Activated T-cell treated with anti-CD3 and anti-CD28 coated beads, Interleukin-2, amount 50 U/mL, for 4 hours (primary cell): ENCODE results near the gene IPO13. TPM values are rescaled to one million over a fixed set of nuclear protein-coding genes. Genes with fewer than 3 reads are reported as not detected.

Experiments used
- ATAC-seq, 2 donors: fragments of 200-7000 bp; cut with Tn5 transposase; one replicate each; pipeline ENCODE4 v1.10.0; 2021
- DNase-seq: peaks from one replicate; pipeline ENCODE4 v3.0.0-alpha.2; 2020
- H3K27me3 Mint-ChIP-seq: one replicate; pipeline ENCODE4 v1.8.0; 2021; ENCODE audit warnings: low read depth, mixed read lengths
- H3K36me3 Mint-ChIP-seq: one replicate; pipeline ENCODE4 v1.8.0; 2022; ENCODE audit warnings: mixed read lengths; ENCODE audit not compliant: insufficient read depth
- H3K4me1 Mint-ChIP-seq: one replicate; pipeline ENCODE4 v1.8.0; 2021; ENCODE audit warnings: low read depth, mixed read lengths
- H3K4me3 Mint-ChIP-seq: one replicate; pipeline ENCODE4 v1.8.0; 2021; ENCODE audit warnings: mild to moderate bottlenecking, moderate library complexity, mixed read lengths
- H3K9me3 Mint-ChIP-seq: one replicate; pipeline ENCODE4 v1.8.0; 2021; ENCODE audit warnings: mixed read lengths
- total RNA-seq, 3 donors: library from RNA; stranded (reverse); gene quantifications; one replicate each; pipeline ENCODE4 v1.2.1, GENCODE V29; 2021

IPO13 gene
- total RNA-seq, 3 donors from 2014 or later = 27.5 to 31.9 (median 28.2) TPM

DNA sequence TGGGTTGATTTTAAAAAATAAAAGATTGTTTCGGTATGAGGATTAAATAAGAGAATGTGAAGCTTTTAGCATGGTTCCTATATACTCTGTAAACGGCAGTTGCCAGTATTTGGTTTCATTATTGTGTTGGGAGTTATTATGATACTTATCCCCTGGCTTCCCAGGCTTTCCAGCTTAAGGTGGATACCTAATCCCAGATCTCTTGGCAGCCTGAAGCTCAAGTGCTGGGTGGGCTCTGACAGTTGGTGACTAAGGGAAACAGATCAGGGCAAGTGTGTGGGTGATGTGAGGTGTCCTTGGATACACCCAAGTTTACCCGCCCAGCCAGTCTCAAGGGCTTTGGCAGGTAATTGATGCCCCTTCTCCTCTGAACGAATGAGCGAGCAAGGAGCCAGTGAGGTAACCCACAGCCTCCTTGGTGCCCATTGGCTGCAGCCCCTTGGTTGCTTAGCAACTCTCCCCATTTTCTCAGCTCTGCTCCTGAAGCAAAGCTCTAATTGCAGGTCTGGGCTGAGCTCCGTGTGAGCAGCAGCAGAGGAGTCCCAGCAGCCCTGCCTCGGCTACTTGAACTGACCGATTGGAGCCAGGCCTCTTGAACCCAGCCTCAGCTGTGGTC is 6.1 kb downstream of the IPO13 start:
- ATAC-seq = no peak
- DNase-seq = no peak
- Mint-ChIP-seq H3K4me3 (no peak overlapping the region), H3K36me3 (peaks cover 13% of the 10 kb centered on the region), H3K9me3 (no peaks in the 10 kb centered on the region), H3K27me3 (no peaks in the 10 kb centered on the region), H3K4me1 (peaks cover 24% of the 10 kb centered on the region)

DNA sequence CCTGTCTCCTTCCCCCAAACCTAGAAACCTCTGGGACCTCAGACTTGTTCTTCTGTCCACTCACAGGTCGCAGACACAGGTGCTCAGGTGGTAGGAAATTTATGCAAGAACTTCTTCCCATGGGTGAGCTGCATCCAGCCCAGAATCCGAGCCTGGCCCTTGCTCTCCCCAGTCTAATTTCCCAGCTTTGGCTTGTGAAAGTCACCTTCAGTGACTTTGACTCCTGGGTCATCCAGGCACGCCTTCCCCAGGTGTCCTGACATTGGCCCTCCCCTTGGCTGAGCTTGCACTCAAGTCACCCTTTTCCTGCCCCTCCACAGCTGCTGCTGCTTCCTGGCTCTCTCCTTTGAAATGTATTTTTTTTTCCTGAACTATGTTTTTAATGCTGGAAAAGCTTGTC is 6.6 kb downstream of the IPO13 start:
- Mint-ChIP-seq H3K4me1 (peaks cover 19% of the 10 kb centered on the region), H3K27me3 (no peaks in the 10 kb centered on the region), H3K4me3 (no peak overlapping the region), H3K9me3 (no peaks in the 10 kb centered on the region), H3K36me3 (peaks cover 18% of the 10 kb centered on the region)
- ATAC-seq (no peak), DNase-seq (no peak)

DNA sequence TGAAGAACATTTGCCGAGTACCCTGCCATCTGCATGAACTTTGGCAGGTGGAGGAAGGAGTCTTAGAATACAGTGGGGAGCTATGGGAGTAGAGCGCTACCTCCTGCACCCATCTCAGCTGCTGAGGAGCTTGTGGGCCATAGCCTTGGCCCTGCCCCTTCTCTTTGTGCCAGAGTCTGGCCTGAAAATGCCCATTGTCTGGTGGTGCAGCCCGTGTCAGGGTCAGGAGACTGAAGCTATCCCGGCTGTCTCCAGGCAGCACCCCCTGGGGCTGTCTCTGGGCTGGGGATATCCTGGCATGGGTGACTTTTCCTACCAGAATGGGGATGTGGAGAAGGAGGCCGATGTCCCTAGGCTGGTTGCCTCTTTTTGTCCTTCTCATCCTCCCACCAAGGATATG is 7.3 kb downstream of the IPO13 start:
- Mint-ChIP-seq H3K4me1 (peaks cover 12% of the 10 kb centered on the region), H3K27me3 (no peaks in the 10 kb centered on the region), H3K9me3 (no peaks in the 10 kb centered on the region), H3K36me3 (peaks cover 22% of the 10 kb centered on the region), H3K4me3 (no peak overlapping the region)
- ATAC-seq (no peak), DNase-seq (no peak)

DNA sequence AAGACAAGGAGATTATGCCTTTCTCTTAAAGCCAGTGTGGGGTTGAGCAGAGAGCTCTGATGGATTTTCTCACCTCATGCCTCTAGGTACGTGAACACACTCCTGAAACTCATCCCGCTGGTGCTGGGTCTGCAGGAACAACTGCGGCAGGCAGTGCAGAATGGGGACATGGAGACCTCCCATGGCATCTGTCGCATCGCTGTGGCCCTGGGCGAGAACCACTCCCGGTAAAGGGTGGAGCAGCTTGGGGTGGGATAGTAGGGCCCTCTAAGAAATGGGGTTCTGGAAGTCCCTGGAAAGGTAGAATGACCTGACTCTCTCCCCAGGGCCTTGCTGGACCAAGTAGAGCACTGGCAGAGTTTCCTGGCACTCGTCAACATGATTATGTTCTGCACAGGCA is 9.5 kb downstream of the IPO13 start:
- H3K36me3 Mint-ChIP-seq = peaks cover 20% of the 10 kb centered on the region
- H3K27me3 Mint-ChIP-seq = no peaks in the 10 kb centered on the region
- ATAC-seq (no peak), DNase-seq (no peak)
- no peak overlapping the region for H3K4me3 Mint-ChIP-seq
- no peaks in the 10 kb centered on the region for H3K9me3 Mint-ChIP-seq
- no peaks in the 10 kb centered on the region for H3K4me1 Mint-ChIP-seq

DNA sequence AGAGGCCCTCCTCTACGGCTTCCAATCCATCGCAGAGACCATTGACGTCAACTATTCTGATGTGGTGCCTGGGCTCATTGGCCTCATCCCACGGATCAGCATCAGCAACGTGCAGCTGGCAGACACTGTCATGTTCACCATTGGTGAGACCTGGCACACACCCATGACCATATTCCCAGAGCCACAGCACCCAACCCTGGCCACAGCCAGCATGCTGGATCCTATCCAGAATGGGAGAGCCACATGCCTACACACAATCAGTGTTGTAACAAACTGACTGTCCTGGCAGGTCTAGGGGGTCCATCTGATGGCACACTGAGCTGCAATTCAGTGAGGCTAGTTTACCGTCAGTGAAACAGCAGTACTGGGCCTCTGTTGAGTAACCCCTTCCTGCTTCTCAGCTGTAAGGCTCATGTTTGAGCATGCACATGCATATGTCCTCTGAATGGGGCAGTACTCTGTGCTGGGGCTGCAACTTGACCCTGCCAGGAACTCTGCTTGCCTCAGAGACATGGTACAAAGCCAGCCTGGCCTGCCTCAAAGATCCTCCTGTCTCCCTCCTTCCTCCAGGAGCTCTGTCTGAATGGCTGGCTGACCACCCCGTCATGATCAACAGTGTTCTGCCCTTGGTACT is 10.8 kb downstream of the IPO13 start:
- no peak for ATAC-seq
- no peak overlapping the region for H3K4me3 Mint-ChIP-seq
- no peak for DNase-seq
- no peaks in the 10 kb centered on the region for H3K27me3 Mint-ChIP-seq
- H3K9me3 Mint-ChIP-seq = no peaks in the 10 kb centered on the region
- H3K36me3 Mint-ChIP-seq = peaks cover 27% of the 10 kb centered on the region
- H3K4me1 Mint-ChIP-seq = no peaks in the 10 kb centered on the region

DNA sequence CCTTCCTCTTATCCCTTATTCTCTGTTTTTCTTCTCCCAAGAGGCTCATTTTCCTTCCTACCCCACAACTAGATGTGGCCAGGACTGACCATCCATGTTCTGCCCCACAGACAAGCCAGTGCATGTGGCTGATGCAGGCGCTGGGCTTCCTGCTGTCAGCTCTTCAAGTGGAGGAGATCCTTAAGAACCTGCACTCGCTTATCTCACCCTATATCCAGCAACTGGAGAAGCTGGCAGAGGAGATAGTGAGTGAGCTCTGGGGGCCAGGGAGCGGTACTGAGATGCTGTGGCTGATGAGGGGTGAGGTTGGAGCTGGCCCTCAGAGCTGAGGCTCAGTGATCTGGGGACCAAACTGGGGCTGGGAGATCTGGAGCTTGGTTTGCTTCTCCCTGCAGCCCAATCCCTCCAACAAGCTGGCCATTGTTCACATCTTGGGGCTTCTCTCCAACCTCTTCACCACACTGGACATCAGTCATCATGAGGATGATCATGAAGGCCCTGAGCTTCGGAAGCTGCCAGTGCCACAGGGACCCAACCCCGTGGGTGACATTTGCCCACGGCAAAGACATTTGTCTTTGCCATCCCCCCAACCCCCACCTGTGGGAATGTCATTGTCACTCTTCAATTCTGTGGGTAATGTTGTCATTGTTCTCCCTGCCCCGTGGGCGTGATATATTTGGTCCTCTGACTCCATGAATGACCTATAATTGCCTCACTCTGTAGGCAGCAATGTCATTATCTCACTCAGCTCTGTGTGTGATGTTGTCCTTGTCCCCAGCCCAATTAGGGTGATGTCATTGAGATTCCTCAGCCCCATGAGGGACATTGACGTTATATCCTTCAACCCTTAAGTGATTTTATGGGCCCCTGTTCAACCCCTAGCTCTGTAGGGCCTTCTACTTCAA is 11.9 kb downstream of the IPO13 start:
- Mint-ChIP-seq H3K36me3 (peaks cover 32% of the 10 kb centered on the region), H3K4me3 (no peak overlapping the region), H3K4me1 (no peaks in the 10 kb centered on the region), H3K9me3 (no peaks in the 10 kb centered on the region), H3K27me3 (no peaks in the 10 kb centered on the region)
- DNase-seq = no peak
- no peak for ATAC-seq

DNA sequence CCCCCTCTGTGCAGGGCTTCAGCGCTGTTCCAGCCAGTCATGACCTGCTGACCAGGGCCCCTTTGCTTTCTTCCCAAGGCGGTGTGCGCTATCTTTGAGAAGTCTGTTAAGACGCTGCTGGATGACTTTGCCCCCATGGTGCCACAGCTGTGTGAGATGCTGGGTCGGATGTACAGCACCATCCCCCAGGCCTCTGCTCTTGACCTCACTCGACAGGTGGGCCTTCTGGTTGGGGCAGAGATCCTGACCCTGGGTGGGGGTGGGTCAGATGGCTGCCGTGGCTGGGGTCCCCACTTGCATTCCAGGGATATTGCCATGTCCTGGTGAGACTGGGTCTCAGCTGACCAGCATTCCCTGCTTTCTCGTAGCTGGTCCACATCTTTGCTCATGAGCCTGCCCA is 14.0 kb downstream of the IPO13 start:
- H3K36me3 Mint-ChIP-seq = peaks cover 32% of the 10 kb centered on the region

DNA sequence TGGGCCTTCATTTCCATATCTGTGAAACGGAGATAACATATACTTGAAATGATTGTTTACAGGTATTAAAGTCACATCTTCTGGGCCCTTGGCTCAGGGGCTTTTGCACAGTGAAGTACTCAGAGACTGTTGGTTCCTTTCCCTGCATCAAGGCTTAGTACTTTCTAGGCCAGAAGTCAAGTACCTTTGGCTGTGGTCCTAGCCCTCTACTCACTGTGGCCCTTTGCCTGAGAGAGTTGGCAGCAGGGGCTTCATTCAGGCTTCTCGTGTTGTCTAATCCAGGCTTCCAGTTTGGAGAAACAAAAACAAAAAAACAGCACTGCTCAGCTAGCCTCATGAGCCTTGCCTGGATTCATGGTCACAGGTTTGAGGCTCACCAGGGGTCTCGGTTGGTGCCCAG is 14.9 kb downstream of the IPO13 start:
- Mint-ChIP-seq H3K9me3 (no peaks in the 10 kb centered on the region), H3K36me3 (peaks cover 33% of the 10 kb centered on the region), H3K4me3 (no peak overlapping the region), H3K27me3 (no peaks in the 10 kb centered on the region), H3K4me1 (no peaks in the 10 kb centered on the region)
- ATAC-seq = no peak
- no peak for DNase-seq

More for the DNA sequence above, 14.0 kb downstream of the IPO13 start:
- no peak for DNase-seq
- Mint-ChIP-seq H3K9me3 (no peaks in the 10 kb centered on the region), H3K4me1 (no peaks in the 10 kb centered on the region), H3K4me3 (no peak overlapping the region), H3K27me3 (no peaks in the 10 kb centered on the region)
- no peak for ATAC-seq

DNA sequence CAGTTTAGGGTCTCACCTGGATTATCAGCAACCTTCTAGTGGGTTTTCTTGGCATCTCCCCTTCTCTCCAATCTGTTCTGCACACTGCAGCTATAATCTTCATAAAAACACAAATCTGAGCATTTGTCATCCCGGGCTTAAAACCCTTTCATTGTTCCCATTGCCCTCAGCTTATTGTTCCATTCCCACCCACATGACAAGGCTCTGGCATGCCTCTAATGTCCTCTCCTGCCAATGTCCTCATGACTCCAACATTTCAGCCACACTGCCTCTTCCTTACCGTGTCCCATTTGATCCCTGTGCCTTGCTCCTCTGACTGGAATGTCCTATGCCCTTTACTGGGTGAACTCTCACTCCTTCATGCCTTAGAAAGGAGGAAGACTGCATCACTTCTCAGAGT is 15.6 kb downstream of the IPO13 start:
- no peaks in the 10 kb centered on the region for H3K9me3 Mint-ChIP-seq
- DNase-seq (no peak), ATAC-seq (no peak)
- H3K36me3 Mint-ChIP-seq = peaks cover 30% of the 10 kb centered on the region
- H3K4me3 Mint-ChIP-seq = no peak overlapping the region
- no peaks in the 10 kb centered on the region for H3K27me3 Mint-ChIP-seq
- H3K4me1 Mint-ChIP-seq = no peaks in the 10 kb centered on the region

DNA sequence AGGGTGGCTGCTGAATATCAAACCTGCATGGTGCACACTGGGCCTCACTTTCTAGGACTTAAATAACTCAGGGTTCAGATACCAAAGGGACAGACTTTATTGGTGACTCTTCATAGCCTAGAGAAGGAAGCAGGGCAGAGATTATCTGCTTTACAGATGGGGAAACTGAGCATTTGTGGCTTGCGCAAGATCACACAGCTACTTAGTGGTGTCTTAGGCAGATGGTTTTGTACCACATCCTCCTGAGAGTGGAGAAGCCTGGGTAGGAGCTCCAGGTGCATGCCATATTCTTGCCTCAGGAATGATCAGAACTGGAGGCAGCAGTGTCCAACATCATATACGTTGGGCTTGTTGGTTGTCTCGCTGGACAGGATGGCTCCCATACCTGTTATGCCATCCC is 16.3 kb downstream of the IPO13 start:
- ATAC-seq (no peak), DNase-seq (no peak)
- Mint-ChIP-seq H3K4me3 (no peak overlapping the region), H3K27me3 (no peaks in the 10 kb centered on the region), H3K36me3 (peaks cover 28% of the 10 kb centered on the region), H3K9me3 (no peaks in the 10 kb centered on the region), H3K4me1 (no peaks in the 10 kb centered on the region)

DNA sequence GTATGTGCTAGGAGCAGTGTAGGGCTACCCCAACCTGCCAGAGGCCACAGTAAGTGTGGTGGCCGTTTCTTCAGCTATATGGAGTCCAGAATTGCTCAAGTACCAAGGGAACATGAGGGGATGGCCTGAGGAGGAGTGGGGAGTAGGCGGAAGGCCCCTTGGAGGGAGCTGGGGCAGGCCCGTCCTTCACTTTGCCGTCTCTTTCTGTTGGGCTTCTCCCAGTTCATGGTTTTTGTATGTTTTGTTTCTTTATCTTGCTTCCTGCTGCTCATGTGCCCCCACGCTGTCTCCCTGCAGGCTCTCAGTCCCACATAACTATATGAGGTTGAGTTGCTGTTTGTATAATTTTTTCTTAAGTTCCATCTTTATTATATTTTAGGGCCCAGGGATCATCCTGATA is 17.1 kb downstream of the IPO13 start:
- H3K4me1 Mint-ChIP-seq = no peaks in the 10 kb centered on the region
- DNase-seq = no peak
- H3K27me3 Mint-ChIP-seq = no peaks in the 10 kb centered on the region
- no peak overlapping the region for H3K4me3 Mint-ChIP-seq
- no peak for ATAC-seq
- no peaks in the 10 kb centered on the region for H3K9me3 Mint-ChIP-seq
- peaks cover 21% of the 10 kb centered on the region for H3K36me3 Mint-ChIP-seq

DNA sequence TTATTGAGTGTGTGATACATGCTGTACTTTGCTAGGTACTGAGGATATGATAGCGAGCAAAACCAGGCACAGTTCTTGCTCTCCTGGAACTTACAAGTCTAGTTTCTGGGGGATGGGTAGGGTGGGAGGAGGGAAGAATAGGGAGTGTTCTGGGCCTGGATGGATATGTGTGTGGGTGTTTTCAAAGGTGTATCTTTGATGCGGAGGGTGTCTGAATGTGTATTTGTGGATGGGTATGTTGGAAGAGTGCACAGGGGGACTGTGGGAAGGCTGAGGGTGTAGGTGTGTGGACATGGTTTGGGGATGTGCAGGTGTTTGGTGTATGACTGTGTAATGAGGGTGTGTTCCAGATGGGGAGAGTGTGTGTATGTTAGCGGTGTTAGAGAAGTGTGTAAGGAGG is 18.6 kb downstream of the IPO13 start:
- no peaks in the 10 kb centered on the region for H3K27me3 Mint-ChIP-seq
- no peak overlapping the region for H3K4me3 Mint-ChIP-seq
- DNase-seq = no peak
- no peak for ATAC-seq
- H3K36me3 Mint-ChIP-seq = peaks cover 19% of the 10 kb centered on the region
- peaks cover 11% of the 10 kb centered on the region for H3K4me1 Mint-ChIP-seq
- no peaks in the 10 kb centered on the region for H3K9me3 Mint-ChIP-seq

DNA sequence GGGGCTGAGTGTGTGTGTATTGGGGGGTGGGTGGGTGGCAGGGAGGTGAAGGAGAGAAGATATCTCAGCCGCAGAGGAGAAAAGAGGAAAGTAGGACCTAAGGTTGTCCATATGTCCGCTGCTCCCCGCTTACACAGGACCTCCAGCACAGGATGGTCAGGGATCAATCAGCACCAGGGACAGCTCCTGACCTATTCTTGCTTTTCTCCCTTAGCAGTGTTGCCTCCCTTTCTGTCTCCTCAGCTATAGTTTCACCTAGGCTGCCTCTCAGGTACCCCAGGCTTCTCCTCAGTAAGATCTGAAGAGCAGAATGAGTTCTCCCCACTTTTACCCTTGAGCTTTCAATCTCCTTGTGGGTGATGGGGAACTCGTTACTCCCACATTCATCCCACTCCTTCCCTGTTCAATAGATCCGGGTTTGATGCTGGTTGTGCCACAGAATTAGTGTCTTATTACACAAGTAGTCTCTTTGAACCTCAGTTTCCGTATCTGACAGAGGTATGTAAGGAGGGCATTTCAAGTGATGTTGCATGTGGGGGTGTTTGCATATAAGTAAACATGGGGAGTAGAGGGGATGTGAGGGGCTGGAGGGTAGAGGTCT is 21.7 kb downstream of the IPO13 start:
- DNase-seq (no peak), ATAC-seq (no peak)
- Mint-ChIP-seq H3K36me3 (peaks cover 17% of the 10 kb centered on the region), H3K27me3 (no peaks in the 10 kb centered on the region), H3K9me3 (no peaks in the 10 kb centered on the region), H3K4me1 (peaks cover 22% of the 10 kb centered on the region), H3K4me3 (no peak overlapping the region)

DNA sequence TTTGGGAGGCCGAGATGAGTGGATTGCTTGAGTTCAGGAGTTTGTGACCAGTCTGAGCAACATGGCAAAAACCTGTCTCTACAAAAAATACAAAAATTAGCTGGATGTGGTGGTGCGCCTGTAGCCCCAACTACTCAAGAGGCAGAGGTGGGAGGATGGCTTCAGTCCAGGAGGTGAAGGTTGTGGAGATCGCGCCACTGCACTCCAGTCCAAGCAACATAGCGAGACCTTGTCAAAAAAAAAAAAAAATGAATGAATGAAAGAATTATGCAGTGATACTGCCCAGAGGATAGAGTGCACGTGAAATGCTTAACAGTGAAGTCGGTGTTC is 22.6 kb downstream of the IPO13 start:
- Mint-ChIP-seq H3K4me1 (peaks cover 31% of the 10 kb centered on the region), H3K9me3 (no peaks in the 10 kb centered on the region), H3K27me3 (no peaks in the 10 kb centered on the region), H3K4me3 (peak overlapping the region; percentile 99), H3K36me3 (peaks cover 22% of the 10 kb centered on the region)
- DNase-seq (no peak), ATAC-seq (no peak)
